Measurements from ENCODE around the gene MOV10. TPM values are rescaled to one million over a fixed set of nuclear protein-coding genes. Genes with fewer than 3 reads are reported as not detected.

The MOV10 gene
- total and polyA plus RNA-seq, 2 of the 8 experiments (the other 6 are each of a cell fraction or from before 2014, with no cell fraction given), result 57.3 to 109 TPM

- Histone ChIP-seq H3K18ac (ENCODE audit: extremely low read depth, low read length) (no peak overlapping the region), H3K56ac (replicated peaks; ENCODE audit: insufficient read length, low read depth, low read length) (no peak overlapping the region), H4K20me1 (replicated peaks in 1 of 2; ENCODE audit: control insufficient read depth in 1 of 2, insufficient read depth in 2 of 2, low read length in 2 of 2) (peaks cover 0 to 10% of the 10 kb centered on the region in 2 experiments), H3K4me2 (ENCODE audit: insufficient read depth in 1 of 2, low read depth in 2 of 2, low read length in 2 of 2) (no peak overlapping the region), H2BK5ac (ENCODE audit: low read depth, low read length) (no peak overlapping the region), H3K4me1 (replicated peaks in 1 of 4; ENCODE audit: control insufficient read depth in 3 of 4, insufficient read depth in 4 of 4, low read length in 3 of 4) (peaks cover 0 to 2% (median 0%) of the 10 kb centered on the region in 4 experiments; a peak in 2 of 7 replicates), H2BK120ac (replicated peaks; ENCODE audit: low read depth, low read length) (no peak overlapping the region), H2BK12ac (ENCODE audit: low read depth, low read length) (no peak overlapping the region), H2BK15ac (ENCODE audit: low read length) (no peak overlapping the region), H3K4me3 (ENCODE audit: extremely low read depth in 1 of 4, insufficient read depth in 2 of 4, low read depth in 3 of 4, low read length in 4 of 4) (no peak overlapping the region), H3K9me3 (ENCODE audit: insufficient read depth in 2 of 2, low read depth in 1 of 2, low read length in 1 of 2) (no peaks in the 10 kb centered on the region), H2BK20ac (ENCODE audit: low read length) (no peak overlapping the region), H3K23me2 (ENCODE audit: low read depth, low read length) (no peaks in the 10 kb centered on the region), H3K79me2 (ENCODE audit: control insufficient read depth in 1 of 2, insufficient read depth in 2 of 2, low read length in 2 of 2) (peaks cover 0 to 5% of the 10 kb centered on the region in 2 experiments; a peak in 1 of 4 replicates), H2AFZ (ENCODE audit: low read length) (no peak overlapping the region), H2AK5ac (ENCODE audit: low read depth, low read length) (no peak overlapping the region), H3K79me1 (ENCODE audit: low read depth, low read length) (peaks cover 3% of the 10 kb centered on the region), H3K23ac (ENCODE audit: insufficient read length) (no peak overlapping the region), H3K9ac (replicated peaks in 1 of 4; ENCODE audit: extremely low read depth in 1 of 4, low read depth in 3 of 4, low read length in 3 of 4) (no peak overlapping the region), H4K5ac (ENCODE audit: insufficient read length, low read depth, low read length) (no peak overlapping the region), H3K14ac (ENCODE audit: insufficient read length) (no peak overlapping the region), H4K8ac (ENCODE audit: extremely low read depth, insufficient read depth, low read length) (no peak overlapping the region), H3K27ac (ENCODE audit: low read depth, low read length) (no peak overlapping the region), H4K91ac (replicated peaks; ENCODE audit: insufficient read length, low read length) (no peak overlapping the region), H3K36me3 (ENCODE audit: control insufficient read depth in 2 of 4, insufficient read depth in 4 of 4, low read length in 3 of 4) (peaks cover 0 to 25% (median 15%) of the 10 kb centered on the region in 4 experiments; a peak in 7 of 8 replicates), H3K4ac (replicated peaks; ENCODE audit: insufficient read length, low read depth, low read length) (no peak overlapping the region), H3K27me3 (replicated peaks in 1 of 4; ENCODE audit: control insufficient read depth in 3 of 4, extremely low read depth in 1 of 4, insufficient read depth in 3 of 4, low read length in 3 of 4) (no peaks in the 10 kb centered on the region)
- DNase-seq (ENCODE audit: low read depth in 1 of 2, low spot score in 2 of 2) (no peak), FAIRE-seq (no peak)
- ChIA-PET CTCF (ENCODE audit: partially characterized antibody) (interaction anchor here (1.2 to 2.4 kb wide), 2 partner anchors 9 to 20 kb away, joined by 3 to 6 read pairs; no protein-coding TSS in a partner anchor), POLR2A (ENCODE audit: partially characterized antibody) (interaction anchor here (2.0 to 6.0 kb wide), 3 partner anchors 12 to 14 kb away, joined by 10 to 32 read pairs (median 26); partner anchors contain the start of gene MOV10)
- 92% methylated on average over 13 of the region's 13 CpGs; no CpG with 5 or more reads in 1 of the 2 experiments for WGBS, 2 experiments (ENCODE audit: extremely low coverage in 1 of 2, insufficient coverage in 1 of 2, insufficient read length in 1 of 2, insufficient replicate concordance in 2 of 2, low coverage in 1 of 2, low lambda C conversion rate in 2 of 2, missing lambda C conversion rate in 1 of 2)
- TF ChIP-seq TEAD4 (IDR thresholded peaks at IDR 0.05; ENCODE audit: low read depth, low read length), result no peak
- no peak for TF ChIP-seq EZH2 (IDR thresholded peaks at IDR 0.05; ENCODE audit: low read depth, low read length, severe bottlenecking)
- no peak for TF ChIP-seq HDAC6 (IDR thresholded peaks at IDR 0.05; ENCODE audit: low read depth, low read length)
- no peak for TF ChIP-seq FOSL1 (IDR thresholded peaks at IDR 0.05; ENCODE audit: insufficient read depth, low read depth, low read length)
- TF ChIP-seq BACH1 (IDR thresholded peaks at IDR 0.05; ENCODE audit: low read length), result no peak
- TF ChIP-seq SP2 (IDR thresholded peaks at IDR 0.05; ENCODE audit: low read length), result no peak
- no peak for TF ChIP-seq RBBP5 (IDR thresholded peaks at IDR 0.05; ENCODE audit: borderline replicate concordance, low read depth, low read length)
- TF ChIP-seq SP4 (IDR thresholded peaks at IDR 0.05; ENCODE audit: low read length), result no peak
- no peak for TF ChIP-seq RNF2 (IDR thresholded peaks at IDR 0.05; ENCODE audit: borderline replicate concordance, low read depth, low read length, missing control alignments, poor library complexity, severe bottlenecking)
- TF ChIP-seq CEBPB (IDR thresholded peaks at IDR 0.05; ENCODE audit: low read depth, low read length), result no peak
- TF ChIP-seq TCF12 (IDR thresholded peaks at IDR 0.05; ENCODE audit: low read depth, low read length), result no peak
Observed at GRCh38 chr1:112687785-112688496, 13.5 kb downstream of the MOV10 start.
